ENCODE results near the gene UBE2L3.
"Not testable (repeated sequence)": the region's sequence is repeated elsewhere in the genome, so short reads cannot be mapped to it uniquely, and the experiment has no call there.

UBE2L3 gene

DNA sequence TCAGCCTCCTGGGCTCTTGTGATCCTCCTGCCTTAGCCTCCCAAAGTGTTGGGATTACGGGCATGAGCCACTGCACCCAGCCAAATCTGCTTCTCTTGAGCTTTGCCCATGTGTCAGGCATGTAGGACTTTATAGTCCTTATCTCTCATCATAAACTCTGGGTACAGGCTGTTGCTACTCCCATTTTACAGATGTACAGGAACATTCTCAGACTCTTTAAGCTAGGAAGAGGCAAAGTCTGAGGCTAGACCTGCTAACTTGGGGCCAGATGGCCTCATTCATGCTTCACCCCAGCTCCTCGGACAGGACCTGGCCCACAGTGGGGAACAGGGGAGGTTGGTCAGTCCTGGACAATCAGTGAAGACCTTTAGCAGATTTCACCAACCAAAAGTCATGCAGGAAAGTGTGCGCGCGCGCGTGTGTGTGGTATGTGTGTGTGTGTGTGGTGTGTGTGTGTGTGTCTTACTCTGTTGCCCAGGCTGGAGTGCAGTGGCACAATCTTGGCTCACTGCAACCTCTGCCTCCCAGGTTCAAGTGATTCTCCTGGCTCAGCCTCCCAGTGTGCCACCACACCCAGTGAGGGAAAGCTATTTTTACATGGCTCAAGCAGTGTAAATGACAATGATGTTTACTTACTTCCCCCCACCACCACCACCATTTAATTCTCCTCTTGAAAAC lies 38.5 kb downstream of the UBE2L3 start:
- no peak for DNase-seq

GRCh38 chr22:21606775-21607174 lies 39.3 kb downstream of the UBE2L3 start:
- DNase-seq = no peak

- DNase-seq = not testable (repeated sequence)
Observed at GRCh38 chr22:21609556-21610157, 42.1 kb downstream of the UBE2L3 start.

DNA sequence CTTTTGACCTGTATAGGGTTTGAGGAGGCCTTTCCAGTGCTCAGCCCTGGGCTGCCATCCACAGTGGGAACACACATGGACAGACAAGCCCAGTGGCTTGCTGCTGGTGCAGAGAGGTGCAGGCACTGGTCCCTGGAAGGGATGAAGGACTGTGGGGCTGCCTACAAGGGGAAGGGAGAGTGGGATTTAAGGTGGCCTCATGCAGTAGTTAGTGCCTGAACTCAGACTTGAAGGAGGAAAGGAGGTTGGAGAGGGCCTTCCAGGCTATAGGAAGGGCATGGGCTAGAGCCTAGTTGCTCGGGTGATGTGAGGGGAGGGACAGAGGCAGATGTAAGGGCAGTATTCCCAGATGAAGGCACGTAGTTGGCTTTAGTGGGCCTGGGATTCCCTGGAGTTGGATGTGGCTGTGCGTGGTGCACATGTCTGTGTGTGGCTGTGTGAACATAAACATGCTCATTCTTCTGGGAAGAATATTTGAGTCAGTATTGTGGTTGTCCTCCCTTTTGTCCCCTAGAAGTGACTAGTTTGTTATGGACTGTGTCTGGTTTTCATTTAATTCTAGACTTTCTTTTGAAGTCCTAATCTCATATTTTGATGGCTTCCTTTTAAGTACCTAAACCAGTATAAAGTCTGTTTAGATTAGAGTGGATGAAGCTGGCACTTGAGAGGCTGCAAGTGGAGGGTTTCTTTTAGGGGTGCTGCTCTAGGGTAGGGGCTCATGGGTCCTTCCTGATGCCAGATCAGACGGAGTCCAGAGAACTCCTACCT lies 43.9 kb downstream of the UBE2L3 start:
- no peak for DNase-seq

GRCh38 chr22:21612858-21613257 lies 45.3 kb downstream of the UBE2L3 start:
- no peak for DNase-seq

DNA sequence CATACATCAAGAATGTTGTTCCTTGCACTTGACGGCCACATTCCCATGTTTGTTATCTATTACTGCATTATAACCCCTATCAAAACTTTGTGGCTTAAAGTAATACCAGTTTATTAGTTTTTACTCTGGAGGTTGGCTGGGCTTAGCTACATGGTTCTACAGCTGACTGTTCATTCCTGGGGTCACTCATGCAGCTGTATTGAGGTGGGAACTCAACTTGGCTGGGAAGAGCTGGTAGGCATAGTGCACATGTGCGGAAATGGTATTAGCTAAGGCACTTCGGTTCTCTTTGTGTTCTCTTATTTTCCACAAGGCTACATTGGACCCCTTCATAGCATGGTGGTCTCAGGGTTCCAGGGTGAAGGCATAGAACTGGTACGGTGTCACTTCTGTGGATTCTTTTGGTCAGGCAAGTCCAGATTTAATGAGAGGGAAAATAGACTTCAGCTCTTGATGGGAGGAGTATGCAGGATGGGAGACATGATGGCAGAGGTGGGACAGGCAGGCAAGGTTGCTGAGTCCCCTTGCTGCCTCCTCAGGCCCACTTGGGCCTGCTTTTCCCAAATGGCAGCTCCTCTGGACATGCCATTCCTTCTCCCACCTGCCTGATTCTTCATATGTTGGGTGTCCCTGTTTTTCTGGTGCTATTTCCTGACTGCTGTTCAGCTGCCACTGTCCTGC lies 46.2 kb downstream of the UBE2L3 start:
- no peak for DNase-seq

DNA sequence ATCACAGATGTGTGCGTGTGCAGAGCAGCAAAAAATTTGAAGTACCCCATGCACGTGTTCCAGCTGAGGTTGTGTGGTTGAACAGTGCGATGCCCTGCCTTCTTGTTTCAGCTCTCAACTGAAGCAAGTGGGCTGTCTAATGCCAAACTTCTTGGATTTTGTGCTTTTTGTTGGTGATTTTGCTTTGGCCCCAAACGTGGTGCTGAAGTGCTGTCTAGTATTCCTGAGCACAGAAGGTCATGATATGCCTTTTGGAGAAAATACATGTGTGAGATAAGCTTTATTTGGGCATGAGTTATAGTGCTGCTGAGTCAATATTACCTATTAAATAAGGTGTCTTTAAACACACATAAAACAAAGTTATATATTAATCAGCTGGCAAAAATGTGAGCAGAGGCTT lies 48.2 kb downstream of the UBE2L3 start:
- no peak for DNase-seq

DNA sequence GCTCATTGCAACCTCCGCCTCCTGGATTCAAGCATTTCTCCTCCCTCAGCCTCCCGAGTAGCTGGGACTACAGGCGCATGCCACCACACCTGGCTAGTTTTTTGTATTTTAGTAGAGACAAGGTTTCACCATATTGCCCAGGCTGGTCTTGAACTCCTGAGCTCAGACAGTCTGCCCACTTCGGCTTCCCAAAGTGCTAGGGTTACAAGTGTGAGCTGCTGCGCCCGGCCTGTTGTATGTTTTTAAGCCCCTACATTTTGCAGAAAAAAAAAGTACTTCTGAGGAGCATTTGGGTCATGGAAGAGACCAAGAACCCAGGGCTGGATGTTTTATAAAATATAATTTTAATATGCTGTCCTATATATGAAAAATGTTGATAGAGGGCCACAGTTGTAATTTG lies 49.8 kb downstream of the UBE2L3 start:
- not testable (repeated sequence) for DNase-seq

DNA sequence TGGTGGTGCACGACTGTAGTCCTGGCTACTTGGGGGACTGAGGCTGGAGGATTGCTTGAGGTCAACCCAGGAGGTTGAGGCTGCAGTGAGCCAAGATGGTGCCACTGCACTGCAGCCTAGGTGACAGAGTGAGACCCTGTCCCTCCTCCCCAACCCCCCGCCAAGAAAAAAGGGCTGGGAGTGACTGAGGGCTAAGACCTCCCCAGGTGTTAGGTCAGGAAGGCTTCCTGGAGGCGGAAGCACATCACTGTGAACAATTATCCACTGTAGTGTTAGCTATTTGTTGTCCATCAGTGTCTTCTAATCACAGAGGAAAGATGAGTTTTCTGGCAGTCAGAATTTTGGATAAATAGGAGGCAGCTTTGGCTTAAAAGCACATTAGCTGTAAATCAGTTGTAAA lies 53.5 kb downstream of the UBE2L3 start:
- no peak for DNase-seq

DNA sequence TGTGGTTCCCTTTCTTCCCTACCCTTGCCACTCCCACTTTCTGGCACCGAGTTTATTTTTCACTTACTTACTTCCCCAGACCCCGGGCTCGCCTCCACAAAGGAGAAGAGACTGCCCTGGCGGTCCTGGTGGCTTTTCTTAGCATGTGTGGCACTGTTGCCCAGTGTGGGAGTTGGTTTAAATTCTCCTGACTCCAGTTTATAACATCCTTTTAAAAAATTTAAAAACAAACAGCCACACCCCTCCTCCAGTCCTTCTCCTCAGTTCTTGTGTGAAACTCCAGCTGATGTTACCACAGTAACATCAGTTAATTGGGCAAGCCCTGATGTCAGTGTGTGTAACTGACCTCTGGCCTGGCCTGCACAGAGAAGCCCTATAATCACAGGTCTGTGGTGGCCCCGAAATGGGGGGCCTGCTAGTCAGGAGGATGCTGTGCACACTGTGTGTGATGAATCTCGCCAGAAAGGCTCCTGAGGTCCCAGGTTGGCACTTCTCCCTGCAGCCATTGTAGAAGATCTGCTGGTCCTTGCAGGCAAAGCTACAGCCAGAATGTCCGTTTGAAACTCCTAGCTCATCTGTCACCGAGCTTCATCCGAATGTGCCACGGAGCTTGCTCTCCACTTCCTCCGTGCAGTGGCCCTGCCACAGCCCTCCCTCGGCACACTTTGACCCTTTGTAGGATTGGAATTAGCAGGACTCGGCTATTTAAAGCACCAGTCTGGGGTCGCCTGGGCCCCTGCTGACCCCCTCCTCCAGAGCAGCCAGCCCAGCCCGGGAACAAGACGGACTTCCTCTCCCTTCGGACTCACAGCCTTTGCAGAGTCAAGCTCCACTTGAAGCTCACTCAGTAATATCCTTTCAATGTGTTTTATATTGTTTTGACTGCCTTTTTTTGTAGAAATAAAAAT lies 54.8 kb downstream of the UBE2L3 start:
- no peak for DNase-seq

DNA sequence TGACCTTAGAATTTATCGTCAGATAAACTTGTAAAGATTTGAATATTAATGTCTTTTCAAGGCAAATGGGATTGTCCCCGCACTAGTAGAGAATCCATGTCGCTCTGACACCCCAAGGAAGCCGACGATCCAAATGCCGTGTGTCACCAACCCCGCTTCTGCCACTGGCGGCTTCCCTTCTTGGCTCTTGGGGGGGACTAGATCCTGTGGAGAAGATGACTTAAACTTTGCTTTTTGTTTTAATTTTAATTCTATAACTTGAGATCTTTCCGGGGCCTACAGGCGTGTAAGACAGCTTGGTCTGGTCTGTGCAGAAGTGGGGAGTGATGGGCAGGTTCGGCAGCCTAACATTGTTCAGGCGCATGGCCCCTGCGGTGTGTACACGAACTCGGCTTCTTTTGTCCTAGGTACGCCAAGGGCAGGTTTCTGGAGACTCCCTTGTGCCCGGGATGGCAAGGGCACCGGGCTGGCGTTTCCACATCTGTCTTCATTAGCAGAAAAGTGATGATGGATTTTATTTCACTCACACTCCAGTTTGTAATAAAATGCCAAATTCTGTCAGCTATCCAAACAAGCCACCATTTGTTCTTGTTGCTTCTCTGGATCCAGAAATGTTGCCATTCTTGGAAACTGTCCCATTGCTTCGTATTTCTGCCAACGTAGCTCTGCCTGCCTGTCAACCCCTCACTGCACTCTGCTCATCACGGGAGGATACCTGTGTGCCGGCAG lies 55.6 kb downstream of the UBE2L3 start:
- DNase-seq = no peak

DNA sequence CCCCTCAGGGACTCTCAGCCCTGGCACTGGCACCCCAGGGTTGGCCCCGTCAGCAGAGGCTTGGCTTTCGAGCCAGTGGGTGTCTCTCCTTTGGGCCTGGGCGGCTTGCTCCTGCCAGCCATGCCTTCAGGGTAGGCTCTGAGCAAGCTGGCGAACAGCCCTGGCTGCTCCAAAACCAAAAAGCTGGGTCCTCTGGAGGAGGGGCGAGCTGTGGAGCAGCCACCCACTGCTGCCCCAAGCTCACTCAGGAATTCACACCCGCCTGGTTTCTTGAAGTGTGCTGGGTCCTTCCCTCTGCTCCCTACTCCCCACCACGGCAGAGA lies 56.1 kb downstream of the UBE2L3 start:
- no peak for DNase-seq

DNA sequence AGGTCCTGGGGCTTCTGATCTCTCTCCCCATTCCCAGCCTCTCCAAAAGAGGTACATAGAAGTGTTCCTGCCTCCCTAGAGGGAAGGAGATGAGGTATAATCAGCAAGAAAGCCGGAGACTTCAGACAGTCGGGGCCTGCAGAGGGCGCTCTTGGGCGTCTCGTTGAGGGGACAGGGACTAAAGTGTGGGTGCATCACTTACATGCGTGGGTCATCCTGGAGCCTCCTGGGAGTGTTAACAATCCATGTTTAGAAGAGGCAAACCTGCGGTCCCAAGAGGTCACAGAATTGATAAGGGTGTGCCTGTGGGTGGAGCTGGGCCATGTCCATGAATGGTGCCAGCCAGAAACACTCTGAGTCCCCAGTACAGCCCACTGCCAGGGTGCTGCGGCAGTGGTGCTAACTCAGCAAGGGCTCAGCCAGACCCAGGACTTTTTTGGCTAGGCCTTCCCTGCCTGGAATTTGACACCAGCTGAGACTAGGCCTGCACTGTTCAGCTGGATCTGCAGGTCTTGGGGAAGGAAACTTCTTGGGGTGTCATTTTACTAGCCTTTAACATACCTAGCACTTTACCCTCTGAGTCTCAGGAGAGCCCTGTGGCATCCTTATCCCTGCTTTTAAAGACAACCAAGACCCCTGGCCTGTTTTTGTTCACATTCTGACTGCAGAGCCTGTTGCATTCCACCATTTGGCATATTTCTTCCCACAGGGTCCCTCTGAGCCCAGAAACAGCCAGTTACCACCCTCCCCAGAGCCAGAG lies 56.8 kb downstream of the UBE2L3 start:
- DNase-seq = peak in 4 of 6 experiments; percentile 6 to 26 (median 16)

GRCh38 chr22:21624880-21625791 lies 57.6 kb downstream of the UBE2L3 start:
- no peak for DNase-seq

DNA sequence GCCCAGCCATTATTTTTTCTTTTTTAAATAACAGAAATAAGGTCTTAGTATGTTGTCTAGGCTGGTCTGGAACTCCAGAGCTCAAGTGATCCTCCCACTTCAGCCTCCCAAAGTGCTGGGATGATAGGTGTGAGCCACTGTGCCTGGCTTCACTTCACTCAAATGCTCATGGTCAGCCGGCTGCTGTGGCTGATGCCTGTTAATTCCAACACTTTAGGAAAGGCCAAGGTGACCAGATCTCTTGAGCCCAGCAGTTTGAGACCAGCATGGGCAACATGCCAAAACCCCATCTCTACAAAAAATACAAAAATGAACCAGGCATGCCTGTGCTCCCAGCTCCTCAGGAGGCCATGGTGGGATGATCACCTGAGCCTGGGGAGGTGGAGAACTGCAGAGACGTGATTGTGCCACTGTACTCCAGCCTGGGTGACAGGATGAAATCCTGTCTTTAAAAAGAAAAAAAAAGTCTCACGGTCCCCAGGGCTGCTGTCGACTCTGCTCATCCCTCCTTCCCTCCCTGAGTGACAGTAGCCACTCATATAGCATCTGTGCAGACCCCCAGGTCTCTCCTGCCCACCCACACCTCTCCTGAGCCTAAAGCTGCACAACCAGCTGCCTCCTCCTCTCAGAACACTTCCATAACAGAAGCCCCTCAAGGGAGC lies 58.7 kb downstream of the UBE2L3 start:
- DNase-seq = no peak

DNA sequence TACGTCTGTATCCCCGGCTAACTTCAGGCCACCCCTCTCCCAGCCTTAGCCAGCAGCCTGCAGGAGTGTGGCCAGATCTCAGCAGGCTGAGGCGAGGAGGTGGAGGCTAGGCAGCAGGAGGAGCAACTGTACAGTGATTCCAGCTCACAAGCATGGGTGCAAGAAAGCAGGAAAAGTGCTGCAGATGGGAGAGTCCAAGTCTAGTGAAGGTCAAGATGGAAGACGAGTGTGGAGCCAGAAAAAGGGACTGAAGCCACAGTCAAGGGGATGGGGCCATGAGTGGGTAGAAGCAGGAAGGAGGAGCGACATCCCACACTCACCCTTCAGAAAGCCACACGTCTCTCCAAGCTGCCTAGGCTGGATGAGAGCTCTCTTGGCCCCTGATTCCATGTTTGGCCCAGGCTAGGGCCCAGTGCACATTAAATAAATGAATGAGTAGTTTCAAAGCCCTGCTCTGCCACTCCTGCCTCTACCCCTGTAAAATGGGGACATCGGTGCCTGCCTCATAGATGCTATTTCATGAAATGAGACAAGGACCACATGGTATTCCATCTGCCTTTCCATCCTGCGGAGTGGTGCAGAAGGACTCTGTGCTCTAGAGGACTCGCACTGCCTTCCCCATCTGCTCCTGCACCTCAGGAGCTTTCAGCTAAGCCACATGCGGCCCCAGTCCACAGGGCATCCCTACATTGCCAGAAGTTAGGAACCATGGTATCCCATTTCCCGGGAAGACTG lies 59.4 kb downstream of the UBE2L3 start:
- DNase-seq = no peak

- no peak for DNase-seq
Observed at GRCh38 chr22:21628386-21629254, 61.1 kb downstream of the UBE2L3 start.
